Measurements from ENCODE around the gene LRRC10B.

DNA sequence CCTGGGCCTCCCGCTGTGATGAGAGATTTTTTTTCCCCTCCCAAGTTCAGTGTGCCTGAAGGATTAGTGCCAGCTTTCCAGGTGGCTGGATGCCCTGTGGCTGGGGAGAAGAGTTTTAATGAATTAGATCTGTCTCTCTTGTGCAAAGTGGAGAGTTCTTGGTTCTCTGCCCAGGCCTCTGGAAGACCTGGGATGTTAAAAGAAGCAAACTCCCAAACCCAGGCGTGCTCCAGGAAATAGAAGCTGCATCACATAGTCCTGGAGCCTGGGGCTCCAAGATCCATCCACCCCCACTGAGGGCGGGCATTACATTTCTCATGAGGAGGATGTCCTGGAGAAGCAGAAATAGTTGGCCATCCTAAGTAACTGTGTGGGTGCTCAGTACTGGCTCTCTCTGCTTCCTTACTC lies 48.1 kb upstream of the LRRC10B start:
- TF ChIP-seq, protein P1, sequence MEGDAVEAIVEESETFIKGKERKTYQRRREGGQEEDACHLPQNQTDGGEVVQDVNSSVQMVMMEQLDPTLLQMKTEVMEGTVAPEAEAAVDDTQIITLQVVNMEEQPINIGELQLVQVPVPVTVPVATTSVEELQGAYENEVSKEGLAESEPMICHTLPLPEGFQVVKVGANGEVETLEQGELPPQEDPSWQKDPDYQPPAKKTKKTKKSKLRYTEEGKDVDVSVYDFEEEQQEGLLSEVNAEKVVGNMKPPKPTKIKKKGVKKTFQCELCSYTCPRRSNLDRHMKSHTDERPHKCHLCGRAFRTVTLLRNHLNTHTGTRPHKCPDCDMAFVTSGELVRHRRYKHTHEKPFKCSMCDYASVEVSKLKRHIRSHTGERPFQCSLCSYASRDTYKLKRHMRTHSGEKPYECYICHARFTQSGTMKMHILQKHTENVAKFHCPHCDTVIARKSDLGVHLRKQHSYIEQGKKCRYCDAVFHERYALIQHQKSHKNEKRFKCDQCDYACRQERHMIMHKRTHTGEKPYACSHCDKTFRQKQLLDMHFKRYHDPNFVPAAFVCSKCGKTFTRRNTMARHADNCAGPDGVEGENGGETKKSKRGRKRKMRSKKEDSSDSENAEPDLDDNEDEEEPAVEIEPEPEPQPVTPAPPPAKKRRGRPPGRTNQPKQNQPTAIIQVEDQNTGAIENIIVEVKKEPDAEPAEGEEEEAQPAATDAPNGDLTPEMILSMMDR (IDR thresholded peaks at IDR 0.05): no peak
- TF ChIP-seq POLR2A (IDR thresholded peaks at IDR 0.05) (no peak), POLR2AphosphoS5 (IDR thresholded peaks at IDR 0.05) (no peak)

Data from breast epithelium (tissue), 3 donors.